Mammary epithelial cell (primary cell): Measurements from ENCODE around the gene VCP.

Source experiments
- EZH2 ChIP-seq: IDR thresholded peaks from 2 replicates; pipeline ENCODE4 v1.6.1; 2012; ENCODE audit warnings: low read length, inconsistent platforms, borderline replicate concordance
- TF ChIP-seq, protein P1 (sequence below), 2 donors: IDR thresholded peaks in 1 of 2; conservative IDR thresholded peaks in 1 of 2; 2 replicates each; pipeline ENCODE4 v1.5.1; 2011 to 2012; ENCODE audit warnings: inconsistent platforms in 2 of 2, low read length in 2 of 2, mild to moderate bottlenecking in 2 of 2, control low read depth in 1 of 2, low read depth in 1 of 2; ENCODE audit not compliant: insufficient read depth in 1 of 2; ENCODE audit errors: extremely low read depth in 1 of 2

DNA sequence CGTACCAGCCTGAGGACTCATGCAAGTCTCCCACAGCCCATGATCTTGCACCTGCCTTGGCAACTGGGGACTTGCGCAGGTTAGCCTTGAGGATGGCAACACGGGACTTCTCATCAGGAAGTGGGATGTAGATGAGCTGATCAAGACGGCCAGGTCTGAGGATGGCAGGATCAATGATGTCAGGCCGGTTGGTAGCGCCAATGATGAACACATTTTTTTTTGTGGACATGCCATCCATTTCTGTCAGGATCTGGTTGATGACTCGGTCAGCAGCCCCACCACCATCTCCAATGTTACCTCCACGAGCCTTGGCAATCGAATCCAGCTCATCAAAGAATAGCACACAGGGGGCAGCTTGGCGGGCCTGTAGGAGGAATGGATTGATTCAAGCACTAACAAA lies 13.0 kb downstream of the VCP start:
- TF ChIP-seq, protein P1, sequence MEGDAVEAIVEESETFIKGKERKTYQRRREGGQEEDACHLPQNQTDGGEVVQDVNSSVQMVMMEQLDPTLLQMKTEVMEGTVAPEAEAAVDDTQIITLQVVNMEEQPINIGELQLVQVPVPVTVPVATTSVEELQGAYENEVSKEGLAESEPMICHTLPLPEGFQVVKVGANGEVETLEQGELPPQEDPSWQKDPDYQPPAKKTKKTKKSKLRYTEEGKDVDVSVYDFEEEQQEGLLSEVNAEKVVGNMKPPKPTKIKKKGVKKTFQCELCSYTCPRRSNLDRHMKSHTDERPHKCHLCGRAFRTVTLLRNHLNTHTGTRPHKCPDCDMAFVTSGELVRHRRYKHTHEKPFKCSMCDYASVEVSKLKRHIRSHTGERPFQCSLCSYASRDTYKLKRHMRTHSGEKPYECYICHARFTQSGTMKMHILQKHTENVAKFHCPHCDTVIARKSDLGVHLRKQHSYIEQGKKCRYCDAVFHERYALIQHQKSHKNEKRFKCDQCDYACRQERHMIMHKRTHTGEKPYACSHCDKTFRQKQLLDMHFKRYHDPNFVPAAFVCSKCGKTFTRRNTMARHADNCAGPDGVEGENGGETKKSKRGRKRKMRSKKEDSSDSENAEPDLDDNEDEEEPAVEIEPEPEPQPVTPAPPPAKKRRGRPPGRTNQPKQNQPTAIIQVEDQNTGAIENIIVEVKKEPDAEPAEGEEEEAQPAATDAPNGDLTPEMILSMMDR (conservative IDR thresholded peaks at IDR 0.05 in 1 of 2, IDR thresholded peaks at IDR 0.05 in 1 of 2; ENCODE audit: extremely low read depth in 1 of 2, insufficient read depth in 1 of 2, low read depth in 1 of 2, low read length in 2 of 2) = no peak
- TF ChIP-seq EZH2 = no peak
